Measurements from ENCODE around the gene FERMT1.

- TF ChIP-seq GATA3 (IDR thresholded peaks at IDR 0.05; ENCODE audit: low read depth, low read length) (no peak), GATA2 (IDR thresholded peaks at IDR 0.05; ENCODE audit: low read depth, low read length) (no peak)
Observed at GRCh38 chr20:6103301-6103700, 19.5 kb downstream of the FERMT1 start.
